HepG2 (cell line): ENCODE results near the gene CDC37L1. TPM values are rescaled to one million over a fixed set of nuclear protein-coding genes. Genes with fewer than 3 reads are reported as not detected.

Experiments
- ARNTL ChIP-seq: sonication (generic); formaldehyde crosslinking; IDR thresholded peaks from 2 replicates; pipeline ENCODE4 v1.4.0; 2020; ENCODE audit warnings: mild to moderate bottlenecking, missing genetic modification reagents
- ATF1 ChIP-seq: IDR thresholded peaks from 2 replicates; pipeline ENCODE4 v1.6.1; 2016; ENCODE audit warnings: mild to moderate bottlenecking, control low read depth
- CBX5 ChIP-seq: sonication (generic); formaldehyde crosslinking; IDR thresholded peaks from 2 replicates; pipeline ENCODE4 v1.4.0; 2020; ENCODE audit warnings: missing genetic modification reagents, borderline replicate concordance
- CENPT ChIP-seq: sonication (generic); formaldehyde crosslinking; IDR thresholded peaks from 2 replicates; pipeline ENCODE4 v1.8.0; 2022; ENCODE audit warnings: low read depth, mild to moderate bottlenecking, moderate library complexity, missing genetic modification reagents
- CREM ChIP-seq, 2 experiments: sonication (generic) in 1 of 2; formaldehyde crosslinking in 1 of 2; IDR thresholded peaks; 2 replicates each; pipeline versions ENCODE4 v1.4.0 to v1.6.1; 2016 to 2020; ENCODE audit warnings: antibody characterized with exemption in 1 of 2, mild to moderate bottlenecking in 1 of 2, missing genetic modification reagents in 1 of 2
- FOXJ3 ChIP-seq: sonication (generic); formaldehyde crosslinking; IDR thresholded peaks from 2 replicates; pipeline ENCODE4 v1.4.0; 2020; ENCODE audit warnings: missing genetic modification reagents, mild to moderate bottlenecking, borderline replicate concordance
- GATAD2A ChIP-seq: IDR thresholded peaks from 2 replicates; pipeline ENCODE4 v1.6.1; 2016
- HNRNPL ChIP-seq: fragments of 200-400 bp; formaldehyde crosslinking; IDR thresholded peaks from 2 replicates; pipeline ENCODE4 v1.6.1; 2017; ENCODE audit warnings: mild to moderate bottlenecking, low read depth, low read length
- MTA1 ChIP-seq: sonication (generic); formaldehyde crosslinking; IDR thresholded peaks from 2 replicates; pipeline ENCODE4 v1.4.0; 2020; ENCODE audit warnings: missing genetic modification reagents, mild to moderate bottlenecking, borderline replicate concordance
- NFE2L1 ChIP-seq: sonication (generic); formaldehyde crosslinking; IDR thresholded peaks from 2 replicates; pipeline ENCODE4 v1.4.0; 2020; ENCODE audit warnings: missing genetic modification reagents, mild to moderate bottlenecking, borderline replicate concordance
- NR2F6 ChIP-seq, 2 experiments: IDR thresholded peaks; 2 replicates each; pipeline ENCODE4 v1.6.1; 2016; ENCODE audit warnings: antibody characterized with exemption in 1 of 2, mild to moderate bottlenecking in 1 of 2
- PHF8 ChIP-seq: sonication (generic); formaldehyde crosslinking; IDR thresholded peaks from 2 replicates; pipeline ENCODE4 v1.5.0; 2020; ENCODE audit warnings: missing genetic modification reagents
- THYN1 ChIP-seq: sonication (generic); formaldehyde crosslinking; IDR thresholded peaks from 2 replicates; pipeline ENCODE4 v1.8.1; 2023; ENCODE audit warnings: low read depth, mild to moderate bottlenecking, moderate library complexity, missing genetic modification reagents, borderline replicate concordance
- ZNF274 ChIP-seq: sonication (generic); formaldehyde crosslinking; IDR thresholded peaks from 2 replicates; pipeline ENCODE4 v1.5.1; 2020; ENCODE audit warnings: mild to moderate bottlenecking, missing genetic modification reagents
- ZNF44 ChIP-seq: sonication (generic); formaldehyde crosslinking; IDR thresholded peaks from 2 replicates; pipeline ENCODE4 v1.5.1; 2020; ENCODE audit warnings: mild to moderate bottlenecking, missing genetic modification reagents
- ZNF781 ChIP-seq: sonication (generic); formaldehyde crosslinking; IDR thresholded peaks from 2 replicates; pipeline ENCODE4 v1.5.1; 2020; ENCODE audit warnings: borderline replicate concordance, mild to moderate bottlenecking, missing genetic modification reagents; ENCODE audit errors: not compliant biosample characterization
- ZNF790 ChIP-seq: sonication (generic); formaldehyde crosslinking; IDR thresholded peaks from 2 replicates; pipeline ENCODE4 v1.8.0; 2022; ENCODE audit warnings: missing genetic modification reagents, mild to moderate bottlenecking, borderline replicate concordance
- ZNF839 ChIP-seq: sonication (generic); formaldehyde crosslinking; IDR thresholded peaks from 2 replicates; pipeline ENCODE4 v1.4.0; 2020; ENCODE audit warnings: missing genetic modification reagents, mild to moderate bottlenecking, borderline replicate concordance
- ZZZ3 ChIP-seq: sonication (generic); formaldehyde crosslinking; IDR thresholded peaks from 2 replicates; pipeline ENCODE4 v1.4.0; 2020; ENCODE audit warnings: missing genetic modification reagents, mild to moderate bottlenecking, borderline replicate concordance
- polyA plus RNA-seq, 8 experiments: library from polyadenylated mRNA; depleted of rRNA in 3 of 8; stranded (reverse) in 7 of 8; unstranded in 1 of 8; fragments of >200 nt; fragmentation: Illumina TruSeq in 4 of 8; extraction: Trizol in 4 of 8; gene quantifications; 2 replicates each; pipeline versions ENCODE4 v1.2.1 to v1.2.3, GENCODE V29; 2011 to 2016; ENCODE audit warnings: low read depth in 4 of 8, missing spikeins in 1 of 8, mixed read lengths in 1 of 8; ENCODE audit not compliant: insufficient read depth in 1 of 8
- total RNA-seq, 5 experiments: library from RNA; depleted of rRNA; stranded (reverse); fragments of >200 nt; fragmentation: Illumina TruSeq; extraction: Trizol; gene quantifications; 2 replicates each; pipeline ENCODE4 v1.2.3, GENCODE V29; 2016; ENCODE audit warnings: low read depth in 1 of 5
- TF ChIP-seq, protein P1 (sequence below): sonication (generic); formaldehyde crosslinking; conservative IDR thresholded peaks from 2 replicates; pipeline ENCODE4 v1.5.0; 2020; ENCODE audit warnings: missing genetic modification reagents
- TF ChIP-seq, protein P2 (sequence below): sonication (generic); formaldehyde crosslinking; IDR thresholded peaks from 2 replicates; pipeline ENCODE4 v1.4.0; 2020; ENCODE audit warnings: missing genetic modification reagents
- TF ChIP-seq, protein P3 (sequence below): sonication (generic); formaldehyde crosslinking; IDR thresholded peaks from 2 replicates; pipeline ENCODE4 v1.5.0; 2020; ENCODE audit warnings: missing genetic modification reagents, mild to moderate bottlenecking, borderline replicate concordance
- TF ChIP-seq, protein P4 (sequence below): sonication (generic); formaldehyde crosslinking; conservative IDR thresholded peaks from 2 replicates; pipeline ENCODE4 v1.8.1; 2023; ENCODE audit warnings: missing genetic modification reagents

CDC37L1 gene
- total and polyA plus RNA-seq, 2 of the 13 experiments (the other 11 are each of a cell fraction or from before 2014, with no cell fraction given) = 5.5 to 17.0 TPM

DNA sequence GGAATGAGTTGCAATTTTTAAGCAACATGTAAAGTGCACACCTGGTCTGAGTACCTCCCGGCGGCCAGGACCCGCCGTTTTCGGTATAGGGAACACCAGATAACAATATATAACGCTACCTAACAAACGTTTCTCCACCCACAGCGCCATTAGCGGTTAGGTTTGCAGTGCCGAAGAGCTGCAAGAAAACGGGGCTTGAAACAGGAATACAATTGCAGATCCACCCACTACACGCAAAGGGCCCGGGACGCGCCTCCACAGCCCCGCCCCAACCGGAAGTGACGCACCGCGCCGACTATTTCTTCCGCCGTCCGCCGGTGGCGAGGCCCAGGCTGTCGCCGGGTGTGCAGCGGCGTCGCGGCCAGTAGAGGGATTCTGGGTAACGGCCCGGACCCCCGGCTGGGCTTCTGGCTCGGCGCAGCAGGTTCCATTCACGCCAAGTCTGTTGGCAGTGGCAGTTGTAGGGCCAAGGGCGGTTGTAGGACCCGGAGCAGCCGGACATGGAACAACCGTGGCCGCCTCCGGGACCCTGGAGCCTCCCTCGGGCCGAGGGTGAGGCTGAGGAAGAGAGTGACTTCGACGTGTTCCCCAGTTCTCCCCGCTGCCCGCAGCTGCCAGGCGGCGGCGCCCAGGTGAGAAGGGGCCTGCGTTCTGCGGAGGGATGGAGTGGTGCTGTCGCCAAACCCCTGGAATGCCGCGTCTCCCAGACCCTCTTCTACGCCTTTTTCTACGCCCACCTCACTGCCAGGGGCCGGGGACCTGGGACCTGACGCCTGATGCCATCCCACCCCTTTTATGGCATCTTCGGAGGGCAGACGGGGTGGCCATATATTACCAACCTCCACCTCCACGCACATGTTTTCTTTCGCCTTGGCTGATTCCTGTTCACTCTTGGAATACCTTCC lies at the start of gene CDC37L1 (continued):
- TF ChIP-seq THYN1 (no peak), ZNF781 (CRISPR knock-in tag) (peak; percentile 61), ZNF274 (CRISPR knock-in tag) (peak; percentile 93; the same call in 1 of the 2 replicates), ZNF44 (CRISPR knock-in tag) (no peak; the same call in 1 of the 2 replicates), ZNF790 (CRISPR knock-in tag) (peak; percentile 95; the same call in 1 of the 2 replicates), NR2F6 (IDR thresholded peaks at IDR 0.05) (no peak), NR2F6 (CRISPR knock-in tag; IDR thresholded peaks at IDR 0.05) (no peak), CBX5 (CRISPR knock-in tag) (peak; percentile 48; the same call in 1 of the 2 replicates), CREM (IDR thresholded peaks at IDR 0.05) (peak; percentile 85), CREM (CRISPR knock-in tag; IDR thresholded peaks at IDR 0.05) (peak; percentile 50; the same call in 1 of the 2 replicates), HNRNPL (peak; percentile 89; the same call in 1 of the 2 replicates), FOXJ3 (peak; percentile 71; the same call in 1 of the 2 replicates), ZNF839 (CRISPR knock-in tag) (peak; percentile 76; the same call in 1 of the 2 replicates), ZZZ3 (CRISPR knock-in tag) (0 out of 2 replicates have a peak, but pooled peaks have one; percentile 64), PHF8 (peak; percentile 87), NFE2L1 (CRISPR knock-in tag) (peak; percentile 28; the same call in 1 of the 2 replicates), GATAD2A (CRISPR knock-in tag) (0 out of 2 replicates have a peak, but pooled peaks have one; percentile 29), MTA1 (CRISPR knock-in tag) (peak; percentile 80; the same call in 1 of the 2 replicates), ARNTL (CRISPR knock-in tag) (no peak), CENPT (no peak), ATF1 (CRISPR knock-in tag) (peak; percentile 84)
- TF ChIP-seq, protein P1, sequence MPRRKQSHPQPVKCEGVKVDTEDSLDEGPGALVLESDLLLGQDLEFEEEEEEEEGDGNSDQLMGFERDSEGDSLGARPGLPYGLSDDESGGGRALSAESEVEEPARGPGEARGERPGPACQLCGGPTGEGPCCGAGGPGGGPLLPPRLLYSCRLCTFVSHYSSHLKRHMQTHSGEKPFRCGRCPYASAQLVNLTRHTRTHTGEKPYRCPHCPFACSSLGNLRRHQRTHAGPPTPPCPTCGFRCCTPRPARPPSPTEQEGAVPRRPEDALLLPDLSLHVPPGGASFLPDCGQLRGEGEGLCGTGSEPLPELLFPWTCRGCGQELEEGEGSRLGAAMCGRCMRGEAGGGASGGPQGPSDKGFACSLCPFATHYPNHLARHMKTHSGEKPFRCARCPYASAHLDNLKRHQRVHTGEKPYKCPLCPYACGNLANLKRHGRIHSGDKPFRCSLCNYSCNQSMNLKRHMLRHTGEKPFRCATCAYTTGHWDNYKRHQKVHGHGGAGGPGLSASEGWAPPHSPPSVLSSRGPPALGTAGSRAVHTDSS (CRISPR knock-in tag) = no peak; the same call in 1 of the 2 replicates
- TF ChIP-seq, protein P2, sequence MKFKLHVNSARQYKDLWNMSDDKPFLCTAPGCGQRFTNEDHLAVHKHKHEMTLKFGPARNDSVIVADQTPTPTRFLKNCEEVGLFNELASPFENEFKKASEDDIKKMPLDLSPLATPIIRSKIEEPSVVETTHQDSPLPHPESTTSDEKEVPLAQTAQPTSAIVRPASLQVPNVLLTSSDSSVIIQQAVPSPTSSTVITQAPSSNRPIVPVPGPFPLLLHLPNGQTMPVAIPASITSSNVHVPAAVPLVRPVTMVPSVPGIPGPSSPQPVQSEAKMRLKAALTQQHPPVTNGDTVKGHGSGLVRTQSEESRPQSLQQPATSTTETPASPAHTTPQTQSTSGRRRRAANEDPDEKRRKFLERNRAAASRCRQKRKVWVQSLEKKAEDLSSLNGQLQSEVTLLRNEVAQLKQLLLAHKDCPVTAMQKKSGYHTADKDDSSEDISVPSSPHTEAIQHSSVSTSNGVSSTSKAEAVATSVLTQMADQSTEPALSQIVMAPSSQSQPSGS (CRISPR knock-in tag) = peak; percentile 64; the same call in 1 of the 2 replicates
- TF ChIP-seq, protein P3, sequence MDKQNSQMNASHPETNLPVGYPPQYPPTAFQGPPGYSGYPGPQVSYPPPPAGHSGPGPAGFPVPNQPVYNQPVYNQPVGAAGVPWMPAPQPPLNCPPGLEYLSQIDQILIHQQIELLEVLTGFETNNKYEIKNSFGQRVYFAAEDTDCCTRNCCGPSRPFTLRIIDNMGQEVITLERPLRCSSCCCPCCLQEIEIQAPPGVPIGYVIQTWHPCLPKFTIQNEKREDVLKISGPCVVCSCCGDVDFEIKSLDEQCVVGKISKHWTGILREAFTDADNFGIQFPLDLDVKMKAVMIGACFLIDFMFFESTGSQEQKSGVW (CRISPR knock-in tag) = 0 out of 2 replicates have a peak, but pooled peaks have one; percentile 66
- TF ChIP-seq, protein P4, sequence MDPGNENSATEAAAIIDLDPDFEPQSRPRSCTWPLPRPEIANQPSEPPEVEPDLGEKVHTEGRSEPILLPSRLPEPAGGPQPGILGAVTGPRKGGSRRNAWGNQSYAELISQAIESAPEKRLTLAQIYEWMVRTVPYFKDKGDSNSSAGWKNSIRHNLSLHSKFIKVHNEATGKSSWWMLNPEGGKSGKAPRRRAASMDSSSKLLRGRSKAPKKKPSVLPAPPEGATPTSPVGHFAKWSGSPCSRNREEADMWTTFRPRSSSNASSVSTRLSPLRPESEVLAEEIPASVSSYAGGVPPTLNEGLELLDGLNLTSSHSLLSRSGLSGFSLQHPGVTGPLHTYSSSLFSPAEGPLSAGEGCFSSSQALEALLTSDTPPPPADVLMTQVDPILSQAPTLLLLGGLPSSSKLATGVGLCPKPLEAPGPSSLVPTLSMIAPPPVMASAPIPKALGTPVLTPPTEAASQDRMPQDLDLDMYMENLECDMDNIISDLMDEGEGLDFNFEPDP = no peak
